Activated CD4-positive, alpha-beta T cell treated with anti-CD3 and anti-CD28 coated beads, Interleukin-2, amount 50 U/mL, for 4 hours (primary cell): ENCODE results near the gene NAV2.

ENCODE experiments used
- DNase-seq, 2 experiments: peaks; one replicate each; pipeline ENCODE4 v3.0.0-alpha.2; 2020

Gene NAV2

DNA sequence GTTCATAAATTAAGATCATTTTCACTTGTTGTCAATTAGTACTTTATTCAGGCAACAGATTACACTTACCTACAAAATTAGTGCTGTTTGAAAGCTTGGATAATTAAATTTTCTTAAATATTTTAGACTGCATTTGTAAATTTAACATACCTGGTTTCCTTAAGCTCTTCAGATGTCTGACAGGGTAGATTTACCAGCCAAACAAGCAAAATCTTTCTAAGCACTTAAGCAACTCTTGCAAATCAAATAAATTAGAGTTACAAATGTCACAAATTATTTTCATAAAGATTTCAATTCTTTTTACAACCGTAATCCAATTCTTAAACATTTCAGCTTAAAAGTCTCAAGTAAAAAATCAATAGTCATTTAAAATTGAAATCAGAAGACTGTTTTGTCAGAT is 317.8 kb downstream of the NAV2 start:
- DNase-seq = no peak

DNA sequence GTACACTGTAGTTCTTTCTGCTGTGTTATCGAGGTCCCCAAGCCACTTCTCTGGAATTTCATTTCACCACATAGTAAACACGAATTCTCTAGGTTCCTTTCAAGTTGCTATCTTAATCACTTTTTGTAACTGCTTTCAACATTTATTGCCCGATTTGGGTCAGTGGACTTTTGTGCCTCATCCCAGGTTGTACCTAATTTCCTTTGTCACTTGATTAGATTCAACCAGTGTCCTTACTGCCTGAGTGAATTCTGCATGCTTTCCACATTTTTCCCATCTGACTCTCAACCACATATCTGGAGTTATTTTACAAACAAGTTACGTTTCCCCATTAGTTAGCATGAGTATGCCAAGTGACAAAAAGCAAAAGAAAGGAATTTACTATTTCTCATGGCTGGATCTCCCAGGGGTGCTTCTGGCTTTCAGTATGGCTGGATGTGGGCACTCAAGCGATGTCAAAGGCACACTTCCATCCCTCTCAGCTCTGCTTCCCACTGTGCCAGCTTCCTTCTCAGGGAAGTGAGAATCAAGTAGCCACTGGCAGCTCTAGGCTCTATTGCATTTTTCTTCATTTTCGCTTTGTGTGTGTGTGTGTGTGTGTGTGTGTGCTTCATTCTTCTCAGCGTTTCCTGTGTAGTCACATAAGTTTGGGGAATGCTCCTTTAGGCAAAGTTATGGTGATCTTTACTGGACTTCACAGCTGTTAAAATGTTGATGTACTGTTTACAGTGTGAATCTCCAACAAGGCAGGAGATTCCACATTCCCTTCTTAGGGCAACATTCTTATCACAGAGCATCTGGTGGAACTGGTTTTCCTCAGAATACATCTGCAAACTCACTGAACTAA is 318.7 kb downstream of the NAV2 start:
- DNase-seq = no peak

DNA sequence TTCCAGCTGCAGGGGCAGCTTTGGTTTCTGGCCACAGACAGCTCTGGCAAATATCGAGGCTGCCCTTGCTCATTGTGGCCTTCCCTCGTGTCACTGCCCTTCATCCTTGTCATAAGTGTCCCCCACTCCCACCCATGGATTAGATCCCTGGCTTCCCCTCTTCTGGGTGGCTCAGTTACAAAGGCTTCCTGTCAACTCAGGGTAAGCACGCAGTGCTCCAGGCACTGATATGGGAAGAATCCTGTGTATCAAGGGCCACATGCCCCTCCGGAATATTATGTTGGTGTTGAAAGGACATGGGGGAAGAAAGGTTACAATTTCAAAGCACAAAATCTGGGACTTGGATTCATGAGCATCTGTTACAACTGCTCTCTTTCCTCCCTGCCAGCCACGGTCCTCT is 319.5 kb downstream of the NAV2 start:
- no peak for DNase-seq

DNA sequence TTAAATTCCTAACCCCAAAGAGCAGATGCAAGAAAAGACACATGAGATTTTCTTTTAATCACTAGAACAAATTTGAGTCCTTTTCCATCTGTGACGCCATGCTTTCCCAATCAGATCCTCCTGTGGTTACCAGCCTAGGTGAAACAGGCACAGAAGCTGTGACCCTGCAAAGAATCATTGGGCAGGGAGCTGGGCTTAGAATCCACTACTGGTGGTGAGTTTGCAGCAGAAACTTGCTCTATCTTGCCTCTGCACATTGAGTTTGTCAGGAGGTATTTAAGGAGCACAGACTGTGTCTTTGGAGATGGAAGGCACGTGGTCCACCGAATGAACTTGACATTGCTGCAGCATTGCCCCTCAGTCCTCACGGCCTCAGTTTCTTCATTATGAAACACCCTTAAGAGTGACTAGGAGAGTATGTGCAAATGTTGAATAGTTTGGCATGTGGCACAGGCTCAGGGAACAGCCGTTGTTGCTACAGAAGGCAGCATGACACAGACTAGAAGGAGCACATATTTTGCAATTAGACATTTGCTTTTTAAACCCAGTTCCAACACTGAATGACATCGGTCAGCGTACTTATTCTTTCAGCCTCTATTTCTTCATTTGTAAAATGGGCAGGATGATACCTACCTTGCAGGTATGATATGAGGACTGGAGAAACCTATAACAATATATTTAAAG is 320.1 kb downstream of the NAV2 start:
- no peak for DNase-seq

DNA sequence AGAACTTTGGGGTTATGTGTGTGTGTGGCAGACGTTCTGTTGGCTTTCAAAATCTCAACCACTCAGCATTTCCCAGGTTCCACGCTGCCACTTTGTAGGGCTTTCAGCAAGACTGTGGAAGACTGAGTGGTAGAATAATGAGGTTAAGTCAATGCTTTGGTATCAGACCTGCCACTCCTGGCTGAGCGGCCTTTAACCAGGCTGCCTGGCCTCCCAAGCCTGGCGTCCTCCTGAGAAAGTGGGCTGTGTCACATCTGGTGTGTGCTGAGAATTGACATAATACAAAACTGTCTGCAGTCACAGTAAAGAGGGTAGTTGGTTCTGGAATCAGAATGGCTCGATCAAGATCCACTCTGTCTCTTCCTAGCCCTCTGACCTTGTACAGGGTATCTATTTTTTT is 321.2 kb downstream of the NAV2 start:
- no peak for DNase-seq

DNA sequence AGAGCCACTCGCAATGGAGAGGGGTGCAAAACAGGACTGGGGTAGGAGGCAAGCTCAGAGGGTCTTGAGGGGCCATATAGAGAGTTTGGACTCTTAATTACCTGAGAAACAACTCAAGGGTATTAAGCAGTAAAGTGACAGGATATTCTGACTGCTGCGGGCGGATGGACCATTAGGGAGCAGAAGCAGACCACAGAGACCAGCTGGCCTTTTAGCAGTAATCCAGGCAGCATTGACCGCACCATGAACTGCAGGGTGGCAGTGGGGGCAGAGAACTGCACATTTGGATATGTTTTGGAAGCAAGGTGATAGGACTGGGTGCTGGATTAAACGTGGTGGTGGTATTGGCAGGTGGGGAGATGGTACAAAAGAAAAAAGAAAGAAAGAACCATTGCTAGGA is 322.3 kb downstream of the NAV2 start:
- no peak for DNase-seq

DNA sequence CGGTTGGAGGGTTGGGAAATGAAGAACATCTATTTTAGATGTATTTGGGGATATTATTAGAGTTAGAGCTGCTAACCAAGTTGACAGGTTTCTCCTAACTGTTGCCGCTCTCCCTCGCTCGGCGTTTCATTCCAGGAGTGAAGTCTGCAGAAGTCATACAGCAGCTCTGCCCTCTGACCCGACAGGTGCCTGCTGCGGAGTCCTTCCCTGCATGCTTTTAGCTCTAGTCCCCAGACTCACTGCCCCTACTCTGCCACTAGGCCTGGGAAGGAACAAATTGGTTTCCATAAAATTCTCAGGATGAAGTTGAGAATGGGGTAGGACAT is 322.7 kb downstream of the NAV2 start:
- DNase-seq = no peak

DNA sequence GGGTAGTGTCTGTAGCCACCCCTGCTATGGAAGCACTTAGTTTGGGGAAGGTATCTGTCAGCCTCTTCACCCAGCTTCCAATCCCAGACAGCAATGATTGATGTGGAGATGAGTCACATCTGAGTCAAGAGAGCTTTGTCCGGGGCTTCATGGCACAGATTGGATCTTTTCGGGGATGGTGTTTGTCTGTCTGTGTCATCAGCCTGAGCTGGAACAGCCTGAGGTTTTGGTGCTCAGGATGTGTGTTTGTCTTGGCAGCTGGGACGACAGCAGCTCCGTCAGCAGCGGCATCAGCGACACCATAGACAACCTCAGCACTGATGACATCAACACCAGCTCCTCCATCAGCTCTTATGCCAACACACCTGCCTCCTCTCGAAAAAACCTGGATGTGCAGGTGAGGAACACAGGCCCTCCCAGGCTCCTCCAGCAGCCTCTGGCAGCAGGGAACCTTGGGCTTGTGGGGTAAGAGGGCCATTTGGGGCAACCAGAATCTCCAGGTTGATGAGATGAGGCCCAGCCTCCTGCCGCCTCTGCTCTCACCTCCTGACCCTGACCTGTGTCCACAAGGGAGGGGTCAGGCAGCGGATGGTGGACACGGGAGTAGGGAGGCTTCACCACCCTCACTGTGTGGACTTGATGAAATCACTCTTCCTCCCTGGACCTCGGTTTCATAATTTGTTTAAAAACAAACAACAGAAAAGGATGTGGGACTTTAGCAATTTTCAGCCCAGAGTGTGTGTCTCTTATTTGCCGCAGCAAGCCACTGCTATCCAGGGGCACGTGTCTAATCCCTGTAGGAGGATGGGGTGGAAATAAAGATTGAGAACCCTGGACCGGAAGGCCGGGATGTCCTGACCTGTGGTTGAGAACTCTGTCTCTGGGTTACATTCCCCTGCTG is 323.3 kb downstream of the NAV2 start:
- no peak for DNase-seq

DNA sequence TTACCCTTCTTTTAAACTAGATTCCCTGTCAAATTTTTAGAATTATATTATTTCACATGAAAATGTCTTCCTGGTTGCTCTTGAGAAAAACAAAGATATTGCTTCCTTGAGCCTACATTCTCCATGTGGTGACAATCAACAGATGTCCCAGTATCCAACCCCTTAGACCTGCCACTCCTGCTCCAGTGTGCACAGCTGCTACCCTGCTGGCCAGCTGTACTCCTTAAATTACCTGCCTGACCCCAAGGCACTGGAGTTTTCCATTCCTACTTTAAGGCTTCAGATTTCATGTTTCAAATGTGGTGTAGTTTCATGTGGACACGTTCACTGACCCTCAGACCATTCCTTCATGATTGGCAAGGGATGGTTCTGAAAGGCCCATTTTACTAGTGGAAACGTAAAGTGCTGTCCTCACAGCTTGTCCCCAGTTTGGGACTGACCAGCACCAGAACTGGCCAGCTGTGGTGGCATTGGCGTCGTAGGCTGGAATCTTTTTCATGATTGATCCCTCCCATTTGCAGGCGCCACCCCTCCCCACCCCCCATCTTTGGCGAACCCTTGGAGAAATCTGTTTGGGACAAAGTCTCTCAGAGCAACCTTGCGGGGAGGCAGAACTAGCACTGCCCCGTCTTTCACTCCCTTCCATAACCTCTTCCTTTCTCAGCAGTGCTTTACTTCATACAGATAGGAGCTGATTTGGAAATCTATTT is 324.1 kb downstream of the NAV2 start:
- no peak for DNase-seq

DNA sequence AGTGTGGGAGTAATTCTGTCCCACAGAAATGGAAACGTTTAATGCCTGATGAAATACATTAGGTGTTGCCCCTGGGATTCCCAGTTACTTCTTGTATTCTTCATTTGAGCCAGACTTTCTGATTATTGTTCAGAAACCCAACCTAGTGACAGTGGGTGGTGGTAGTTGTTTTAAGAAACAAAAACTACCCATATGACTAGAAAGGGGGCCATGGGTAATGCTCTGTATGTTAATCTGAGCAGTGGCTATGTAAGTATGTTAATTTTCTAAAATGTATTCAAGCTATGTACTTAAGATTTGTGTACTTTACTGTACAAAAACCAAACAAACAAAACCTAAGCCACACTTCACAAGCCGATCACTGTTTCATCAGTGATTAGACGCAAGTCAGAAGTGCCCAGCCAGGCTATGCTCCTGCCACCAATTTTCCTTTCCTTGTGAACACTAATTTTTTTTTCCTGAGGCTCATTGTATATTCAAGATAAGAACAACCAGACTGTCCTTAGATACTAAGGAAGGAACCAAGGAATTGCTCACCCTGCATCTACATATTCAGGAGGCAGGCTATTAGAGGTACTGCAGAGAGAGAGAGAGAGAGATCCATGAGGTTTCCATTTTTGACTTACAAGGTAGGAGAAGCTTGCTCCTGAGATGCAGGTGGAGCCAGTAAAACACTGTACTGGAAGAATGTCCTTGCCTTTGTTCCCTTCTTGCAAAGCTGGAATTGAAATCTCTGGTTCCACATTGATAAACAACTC is 324.9 kb downstream of the NAV2 start:
- DNase-seq = no peak

DNA sequence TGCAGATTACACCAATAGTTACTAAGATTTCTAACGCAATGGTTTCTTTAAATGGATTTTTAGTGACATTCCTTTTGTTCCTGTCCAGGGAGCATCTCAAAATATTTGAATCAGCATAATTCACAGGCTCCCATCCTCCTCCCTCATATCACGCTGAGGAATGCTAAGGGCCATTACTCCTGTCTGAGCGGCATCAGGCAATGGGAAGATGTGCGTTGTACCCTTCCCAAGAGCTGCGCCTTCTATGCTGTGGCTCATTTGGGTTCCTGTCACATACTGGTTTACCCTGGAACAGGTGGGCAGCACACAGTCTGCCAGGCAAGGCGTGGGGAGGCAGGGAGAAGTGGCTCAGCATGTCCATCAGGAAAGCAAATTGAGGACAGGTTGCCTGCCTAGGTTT is 325.8 kb downstream of the NAV2 start:
- no peak for DNase-seq

DNA sequence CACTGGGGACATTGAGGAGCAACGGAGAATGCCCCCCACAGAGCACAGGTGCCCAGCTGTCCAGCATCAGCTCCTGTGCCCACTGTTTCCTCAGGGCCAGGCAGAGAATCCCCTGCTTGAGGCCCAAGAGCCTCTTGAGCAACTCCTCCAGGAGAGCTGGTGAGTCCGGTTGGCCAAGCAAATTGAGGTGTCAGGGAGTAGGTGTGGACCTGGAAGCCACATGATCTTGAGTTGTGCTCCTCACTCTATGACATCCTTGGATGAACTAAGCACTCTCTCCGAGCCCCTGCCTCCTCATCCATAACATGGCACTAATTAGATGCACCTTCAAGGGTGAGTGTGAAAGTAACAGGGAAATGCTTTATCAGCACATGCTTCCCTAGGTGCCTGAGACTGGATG is 326.3 kb downstream of the NAV2 start:
- no peak for DNase-seq

DNA sequence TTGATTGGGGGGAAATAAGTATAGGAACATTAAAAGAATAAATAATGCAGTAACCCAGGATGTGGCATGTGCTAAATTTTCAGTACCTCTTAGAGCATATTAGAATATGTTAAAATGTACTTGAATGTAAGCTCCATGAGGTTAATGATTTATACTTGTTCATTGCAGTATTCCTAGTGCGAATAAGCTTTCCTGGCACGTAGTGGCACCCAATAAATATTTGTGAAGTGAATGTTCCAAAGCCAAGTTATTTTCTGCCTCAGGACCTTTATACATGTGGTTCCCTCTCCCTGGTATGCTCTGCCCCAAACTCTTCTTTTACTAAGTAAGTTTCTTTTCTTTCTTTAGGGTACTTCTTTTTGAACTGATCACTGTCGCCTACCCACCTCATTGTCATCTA is 328.9 kb downstream of the NAV2 start:
- DNase-seq = no peak

DNA sequence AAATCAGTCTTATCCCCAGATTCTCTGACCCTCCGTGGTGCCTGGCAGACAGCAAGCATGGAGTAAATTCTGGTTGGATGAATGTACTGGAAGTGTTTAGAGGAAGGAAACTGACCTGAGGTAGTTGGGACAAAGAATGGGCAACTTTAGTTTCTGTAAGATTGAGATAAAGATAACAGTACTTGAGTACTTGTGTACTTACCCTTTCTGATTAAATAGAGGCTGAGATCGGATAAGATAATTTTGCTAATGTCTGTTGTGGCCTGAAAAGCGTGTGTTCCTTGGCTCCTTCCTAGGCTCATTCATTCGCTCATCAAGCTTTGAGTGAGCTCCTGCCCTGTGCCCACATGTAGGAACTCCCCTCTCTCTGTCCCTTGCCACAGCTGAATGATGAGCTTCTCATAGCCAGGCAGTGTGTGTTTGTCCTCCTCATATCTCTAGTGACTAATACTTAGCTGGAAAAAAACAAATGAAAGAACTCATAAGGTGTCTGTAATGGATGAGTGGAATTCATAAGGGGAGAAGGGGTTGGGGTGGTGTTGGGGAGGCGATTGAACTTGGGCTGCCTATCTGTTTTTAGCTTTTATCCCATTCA is 329.5 kb downstream of the NAV2 start:
- DNase-seq = no peak

DNA sequence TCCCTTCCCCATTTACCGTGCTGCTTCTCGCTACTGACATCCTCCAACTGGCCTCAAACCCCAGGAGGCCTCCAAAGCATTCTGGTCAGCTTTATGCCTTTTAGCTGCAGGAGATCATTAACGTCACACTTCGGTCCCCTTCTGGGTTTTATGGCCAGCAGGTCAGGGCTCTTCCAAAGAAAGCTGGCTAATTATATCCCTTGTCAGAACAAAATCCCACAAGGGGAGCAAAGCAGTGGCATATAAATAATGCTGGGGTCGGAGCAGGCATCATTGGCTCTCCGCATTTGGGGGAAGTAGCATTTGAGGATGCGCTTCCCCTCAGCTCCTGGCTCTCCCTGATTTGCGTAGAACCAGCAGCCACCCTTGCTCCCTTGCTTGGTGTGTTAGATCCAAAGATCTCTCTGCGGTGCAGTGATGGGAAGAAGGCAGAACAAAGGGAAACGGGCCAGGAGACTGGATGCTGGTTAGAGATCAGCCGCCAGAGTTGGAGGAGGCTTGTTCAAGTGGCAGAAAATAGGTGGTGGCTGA is 330.2 kb downstream of the NAV2 start:
- no peak for DNase-seq

DNA sequence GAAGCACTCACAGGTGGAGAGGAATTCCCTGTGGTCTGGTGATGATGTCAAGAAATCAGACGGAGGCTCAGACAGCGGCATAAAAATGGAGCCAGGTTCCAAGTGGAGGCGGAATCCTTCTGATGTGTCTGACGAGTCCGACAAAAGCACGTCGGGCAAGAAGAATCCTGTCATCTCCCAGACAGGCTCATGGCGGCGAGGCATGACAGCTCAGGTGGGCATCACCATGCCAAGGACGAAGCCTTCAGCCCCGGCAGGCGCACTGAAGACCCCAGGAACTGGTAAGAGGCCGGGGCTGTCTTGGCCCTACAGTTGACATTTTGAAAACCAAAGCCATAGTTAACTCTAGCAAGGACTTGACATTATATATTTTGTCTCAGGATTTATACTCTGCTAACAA is 331.4 kb downstream of the NAV2 start:
- DNase-seq = no peak

DNA sequence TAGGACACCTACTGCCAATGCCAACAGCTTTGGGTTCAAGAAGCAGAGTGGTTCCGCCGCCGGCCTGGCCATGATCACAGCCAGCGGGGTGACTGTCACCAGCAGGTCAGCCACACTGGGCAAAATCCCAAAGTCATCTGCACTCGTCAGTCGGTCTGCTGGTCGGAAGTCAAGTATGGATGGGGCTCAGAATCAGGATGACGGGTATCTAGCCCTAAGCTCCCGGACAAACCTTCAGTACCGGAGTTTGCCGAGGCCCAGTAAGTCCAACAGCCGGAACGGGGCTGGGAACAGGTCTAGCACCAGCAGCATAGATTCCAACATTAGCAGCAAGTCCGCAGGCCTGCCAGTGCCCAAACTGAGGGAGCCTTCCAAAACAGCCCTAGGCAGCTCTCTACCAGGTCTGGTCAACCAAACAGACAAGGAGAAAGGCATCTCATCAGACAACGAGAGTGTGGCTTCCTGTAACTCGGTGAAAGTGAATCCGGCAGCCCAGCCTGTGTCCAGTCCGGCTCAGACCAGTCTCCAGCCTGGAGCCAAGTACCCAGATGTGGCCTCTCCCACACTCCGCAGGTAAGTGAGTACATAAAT is 332.6 kb downstream of the NAV2 start:
- no peak for DNase-seq

DNA sequence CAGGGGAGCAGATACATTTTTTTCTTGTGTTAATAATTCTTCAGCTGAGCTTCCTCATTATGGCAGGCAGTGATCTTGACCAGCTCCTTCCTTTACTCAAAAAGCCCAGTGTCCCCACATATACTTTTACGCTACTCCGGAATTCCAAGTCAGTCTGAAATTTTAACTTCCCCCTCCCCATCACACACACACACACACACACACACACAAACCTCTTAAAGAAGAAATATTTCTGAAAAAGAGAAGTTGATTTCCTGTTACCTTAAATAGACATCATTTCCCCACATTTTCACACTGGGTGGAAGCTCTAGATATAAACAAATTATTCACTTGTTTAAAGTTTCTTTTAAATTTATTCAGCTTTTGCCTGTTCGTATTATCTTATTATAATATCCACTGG is 333.8 kb downstream of the NAV2 start:
- no peak for DNase-seq

DNA sequence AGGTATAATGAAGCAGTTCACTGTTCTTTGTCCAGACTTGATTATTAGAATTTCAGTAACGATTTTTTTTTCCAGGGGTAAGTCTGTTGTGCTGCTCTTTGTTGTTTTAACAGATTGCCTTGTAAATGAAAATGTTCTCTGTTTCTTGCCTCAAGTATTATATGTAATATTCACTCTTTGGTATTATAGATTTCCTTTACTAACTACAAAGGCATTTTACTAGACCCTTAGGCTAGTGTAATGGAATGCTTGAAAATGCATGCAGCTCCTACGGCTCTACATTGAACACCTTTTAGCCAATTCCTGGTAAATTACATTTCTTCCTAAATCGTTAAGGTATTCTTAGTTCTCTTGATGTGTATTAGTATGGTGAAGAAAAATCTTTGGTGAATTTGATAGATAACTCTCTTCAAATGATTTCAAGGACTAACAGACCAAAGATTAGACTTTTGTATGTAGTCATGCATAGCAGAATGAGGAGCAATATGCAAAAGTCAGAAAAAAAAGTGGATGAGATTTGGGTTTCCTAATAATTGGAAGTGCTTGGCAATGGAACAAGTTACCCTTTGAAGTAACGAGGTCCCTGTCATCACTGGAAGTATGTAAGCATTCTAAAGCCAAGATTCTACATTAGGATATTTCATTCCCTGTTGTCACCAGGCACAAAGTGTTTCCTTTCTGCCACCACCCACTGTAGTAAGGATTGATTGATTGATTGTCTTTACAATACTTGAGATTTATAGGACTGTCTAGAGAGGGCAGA is 334.6 kb downstream of the NAV2 start:
- no peak for DNase-seq

DNA sequence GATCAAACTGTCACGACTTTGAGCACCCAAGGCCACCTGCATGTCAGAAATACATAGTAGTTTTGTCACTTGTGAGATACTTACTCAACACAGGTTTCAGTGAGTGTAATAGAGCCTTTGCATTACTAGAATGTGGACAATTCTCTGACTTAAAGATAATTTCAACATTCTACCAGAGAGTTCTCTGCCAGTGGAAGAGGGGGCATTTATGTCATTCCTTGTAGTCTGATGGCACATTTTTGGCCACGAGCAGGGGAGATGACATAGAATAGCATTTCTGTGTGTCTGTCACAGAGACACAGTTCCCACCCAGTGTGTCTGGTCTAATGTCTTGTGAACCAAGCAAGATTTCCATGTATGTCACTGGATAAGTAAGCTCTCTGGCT is 335.1 kb downstream of the NAV2 start:
- no peak for DNase-seq
